ENCODE results near the gene GAA. TPM values are rescaled to one million over a fixed set of nuclear protein-coding genes. Genes with fewer than 3 reads are reported as not detected.
"Not testable (repeated sequence)": the region's sequence is repeated elsewhere in the genome, so short reads cannot be mapped to it uniquely, and the experiment has no call there.

The GAA gene
- total RNA-seq, 4 donors from 2014 or later: 42.1 to 131 (median 83.2) TPM

GRCh38 chr17:80089762-80090161, 11.6 kb upstream of the GAA start:
- no peak overlapping the region for H3K4me3 ChIP-seq (replicated peaks in 1 of 3)
- 94 to 95% methylated on average over 16 of the region's 16 CpGs for WGBS, 2 donors
- no peaks in the 10 kb centered on the region for H3K4me1 ChIP-seq
- H3K27me3 ChIP-seq: no peaks in the 10 kb centered on the region
- no peak overlapping the region for H3K27ac ChIP-seq
- TF ChIP-seq POLR2A (IDR thresholded peaks at IDR 0.05) (no peak), CTCF (IDR thresholded peaks at IDR 0.05) (no peak)
- DNase-seq: no peak
- intact Hi-C loops (cut with DNase I): no loop called here
- H3K9me3 ChIP-seq: no peaks in the 10 kb centered on the region
- H3K36me3 ChIP-seq: no peaks in the 10 kb centered on the region

- DNase-seq; H3K27me3 ChIP-seq; H3K4me3 ChIP-seq (replicated peaks in 1 of 3); H3K27ac ChIP-seq; H3K36me3 ChIP-seq; intact Hi-C loops (cut with DNase I); H3K9me3 ChIP-seq; H3K4me1 ChIP-seq: not testable (repeated sequence)
- WGBS, 2 donors: 93 to 94% methylated on average over 44 of the region's 44 CpGs
Observed at GRCh38 chr17:80090164-80090563, 11.2 kb upstream of the GAA start.

GRCh38 chr17:80091376-80091775, 10.0 kb upstream of the GAA start:
- intact Hi-C loops (cut with DNase I): no loop called here
- Histone ChIP-seq H3K4me3 (replicated peaks in 1 of 3) (no peak overlapping the region), H3K9me3 (no peaks in the 10 kb centered on the region), H3K4me1 (no peaks in the 10 kb centered on the region), H3K27ac (no peak overlapping the region), H3K36me3 (no peaks in the 10 kb centered on the region), H3K27me3 (no peaks in the 10 kb centered on the region)
- no peak for TF ChIP-seq POLR2A (IDR thresholded peaks at IDR 0.05)
- TF ChIP-seq CTCF (IDR thresholded peaks at IDR 0.05): no peak
- DNase-seq: no peak
- WGBS, 2 donors: 88 to 90% methylated on average over 4 of the region's 4 CpGs

DNA sequence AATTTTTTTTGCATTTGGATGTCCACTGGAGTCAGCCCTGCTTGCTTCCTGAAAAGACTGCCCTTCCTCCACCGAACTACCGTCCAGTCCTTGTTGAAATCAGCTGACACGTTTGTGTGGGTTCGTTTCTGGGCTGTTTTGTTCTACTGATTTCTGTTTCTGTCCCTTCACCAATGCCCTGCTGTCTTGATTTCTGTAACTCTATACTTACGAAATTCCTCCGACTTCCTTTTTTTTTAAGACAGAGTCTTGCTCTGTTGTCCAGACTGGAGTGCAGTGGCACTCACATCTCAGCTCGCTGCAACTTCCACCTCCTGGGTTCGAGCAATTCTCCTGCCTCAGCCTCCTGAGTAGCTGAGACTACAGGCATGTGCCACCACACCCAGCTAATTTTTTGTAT, 8.4 kb upstream of the GAA start:
- no peak overlapping the region for H3K27ac ChIP-seq
- H3K9me3 ChIP-seq: no peaks in the 10 kb centered on the region
- 71 to 74% methylated on average over 8 of the region's 8 CpGs for WGBS, 2 donors
- TF ChIP-seq CTCF (IDR thresholded peaks at IDR 0.05) (no peak), POLR2A (IDR thresholded peaks at IDR 0.05) (no peak)
- no peaks in the 10 kb centered on the region for H3K27me3 ChIP-seq
- H3K4me3 ChIP-seq (replicated peaks in 1 of 3): no peak overlapping the region
- intact Hi-C loops (cut with DNase I): no loop called here
- no peaks in the 10 kb centered on the region for H3K4me1 ChIP-seq
- no peaks in the 10 kb centered on the region for H3K36me3 ChIP-seq
- no peak for DNase-seq

DNA sequence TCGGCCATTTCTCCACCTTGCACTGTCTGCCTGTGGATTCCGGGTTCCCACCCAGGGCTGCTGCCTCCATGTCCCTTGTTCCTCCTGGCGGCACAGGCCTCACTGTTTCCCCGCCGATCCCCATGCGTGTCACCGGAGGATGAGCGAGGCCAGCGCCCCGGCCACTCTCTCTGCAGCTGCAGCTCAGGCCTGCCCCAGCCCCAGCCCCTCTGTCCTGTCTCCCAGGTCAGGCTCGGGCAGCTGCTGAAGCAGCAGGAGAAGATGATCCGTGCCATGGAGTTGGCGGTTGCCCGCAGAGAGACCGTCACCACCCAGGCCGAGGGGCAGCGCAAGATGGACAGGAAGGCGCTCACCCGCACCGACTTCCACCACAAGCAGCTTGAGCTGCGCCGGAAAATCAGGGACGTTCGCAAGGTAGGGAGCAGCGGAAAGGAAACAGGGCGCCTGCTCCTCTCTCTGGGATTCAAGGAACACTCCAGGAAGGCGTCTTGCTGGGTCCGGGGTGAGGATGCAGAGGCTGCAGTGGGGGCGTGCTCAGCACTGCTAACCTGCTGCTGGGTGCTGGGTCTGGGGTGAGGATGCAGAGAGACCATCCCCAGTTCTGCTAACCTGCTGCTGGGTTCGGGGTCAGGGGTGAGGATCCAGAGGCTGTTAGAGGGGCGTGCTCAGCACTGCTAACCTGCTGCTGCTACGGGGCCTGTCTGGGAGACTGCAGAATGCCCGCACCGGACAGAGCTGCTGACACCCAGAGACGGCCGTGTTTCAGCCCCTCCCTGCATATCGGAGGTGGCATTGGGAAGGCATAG, 6.1 kb upstream of the GAA start:
- Histone ChIP-seq H3K4me3 (replicated peaks in 1 of 3) (no peak overlapping the region), H3K27me3 (no peaks in the 10 kb centered on the region), H3K9me3 (no peaks in the 10 kb centered on the region), H3K27ac (no peak overlapping the region), H3K4me1 (no peaks in the 10 kb centered on the region), H3K36me3 (no peaks in the 10 kb centered on the region)
- TF ChIP-seq POLR2A (IDR thresholded peaks at IDR 0.05) (no peak), CTCF (IDR thresholded peaks at IDR 0.05) (no peak)
- intact Hi-C loops (cut with DNase I): no loop called here
- DNase-seq: no peak
- WGBS, 2 donors: 82 to 85% methylated on average over 32 to 37 of the region's 37 CpGs
